SHP77 treated with DMSO at 0.1 percent for 48 hours (cell line): Measurements from ENCODE around the gene MTUS2.
"Not testable (repeated sequence)": the region's sequence is repeated elsewhere in the genome, so short reads cannot be mapped to it uniquely, and the experiment has no call there.

ENCODE experiments used
- DNase-seq: peaks from one replicate; lab custom pipeline; 2025; lab: John Stamatoyannopoulos, UW

MTUS2 gene

DNA sequence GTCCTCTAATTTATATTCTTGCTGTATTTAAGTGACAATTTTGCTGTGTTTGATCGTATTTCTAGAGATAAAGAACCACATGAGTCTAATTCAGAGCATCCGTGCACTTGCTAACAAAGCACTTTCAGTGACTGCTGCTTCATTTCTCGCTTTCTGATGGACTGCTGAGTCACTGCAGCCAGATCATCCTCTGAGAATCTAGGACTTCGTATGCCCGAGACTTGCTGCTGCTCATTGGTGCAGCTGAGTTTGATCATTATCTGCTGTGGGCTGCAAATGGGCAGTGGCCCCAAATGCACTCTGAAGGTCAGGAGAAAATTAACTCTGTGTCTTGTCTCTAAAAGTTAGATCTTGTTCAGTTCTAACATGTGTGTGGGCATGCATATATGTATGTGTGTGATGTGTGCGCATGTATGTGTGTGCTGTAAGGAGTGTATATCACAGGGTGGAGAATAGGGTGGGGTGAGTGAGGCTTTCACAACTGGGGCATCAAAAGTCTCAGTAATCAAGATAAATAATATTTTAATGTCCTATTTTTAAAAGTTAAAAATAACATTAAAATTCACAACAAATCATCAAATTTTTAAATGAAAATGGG, 342.6 kb downstream of the MTUS2 start:
- DNase-seq: no peak

- DNase-seq: no peak
Measured at GRCh38 chr13:29164116-29164515, 344.0 kb downstream of the MTUS2 start.

- no peak for DNase-seq
Measured at GRCh38 chr13:29165216-29165615, 345.1 kb downstream of the MTUS2 start.

GRCh38 chr13:29165840-29166239, 345.7 kb downstream of the MTUS2 start:
- DNase-seq: no peak

DNA sequence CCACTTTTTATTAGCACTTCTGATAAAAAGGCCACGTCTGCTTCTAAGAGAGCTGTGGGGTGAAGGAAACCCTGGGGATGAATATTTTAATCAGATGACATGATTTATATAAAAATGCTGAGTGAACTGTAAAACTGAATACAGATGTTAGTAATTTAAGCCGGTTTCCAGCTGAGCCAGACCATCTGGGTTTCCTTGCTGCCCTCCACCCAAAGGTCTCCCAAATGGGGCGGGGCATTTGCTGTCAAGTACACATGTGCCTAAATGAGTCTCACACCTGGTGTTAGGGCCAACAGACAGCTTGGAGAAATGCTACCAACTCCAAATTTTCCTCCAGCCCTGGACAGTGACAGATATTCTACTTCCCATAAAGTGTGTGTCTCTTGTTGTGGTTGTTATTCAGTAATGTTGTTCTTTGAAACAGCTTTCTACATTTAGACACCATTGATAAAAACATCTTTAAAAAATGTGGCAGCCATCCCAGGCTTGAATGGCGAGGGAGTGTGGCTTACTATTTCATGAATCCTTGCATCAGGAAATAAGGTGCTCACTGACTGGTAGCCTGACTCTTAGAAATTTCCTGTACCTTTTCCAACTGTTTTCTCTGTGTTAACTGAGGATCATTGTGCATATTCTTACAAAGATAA, 350.4 kb downstream of the MTUS2 start:
- DNase-seq: no peak

GRCh38 chr13:29171244-29171643, 351.1 kb downstream of the MTUS2 start:
- no peak for DNase-seq

DNA sequence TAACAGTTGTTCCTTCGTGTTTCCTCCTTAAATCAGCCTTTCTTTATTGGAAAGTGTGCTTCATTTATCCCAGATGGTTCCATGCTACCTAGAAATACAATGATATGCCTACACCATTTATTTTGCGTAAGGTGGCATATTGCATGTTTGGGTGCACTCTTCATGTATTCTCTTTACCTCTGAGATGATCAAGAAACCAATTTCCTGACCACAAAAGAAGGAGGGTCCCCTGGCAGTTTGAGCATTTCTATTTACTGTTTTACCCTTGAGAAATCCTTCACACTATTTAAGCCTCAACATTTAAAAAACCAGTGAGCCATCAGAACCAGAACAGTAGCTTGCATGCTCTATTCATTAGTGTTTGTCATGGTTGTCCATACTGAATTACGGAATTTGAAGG, 354.0 kb downstream of the MTUS2 start:
- no peak for DNase-seq

DNA sequence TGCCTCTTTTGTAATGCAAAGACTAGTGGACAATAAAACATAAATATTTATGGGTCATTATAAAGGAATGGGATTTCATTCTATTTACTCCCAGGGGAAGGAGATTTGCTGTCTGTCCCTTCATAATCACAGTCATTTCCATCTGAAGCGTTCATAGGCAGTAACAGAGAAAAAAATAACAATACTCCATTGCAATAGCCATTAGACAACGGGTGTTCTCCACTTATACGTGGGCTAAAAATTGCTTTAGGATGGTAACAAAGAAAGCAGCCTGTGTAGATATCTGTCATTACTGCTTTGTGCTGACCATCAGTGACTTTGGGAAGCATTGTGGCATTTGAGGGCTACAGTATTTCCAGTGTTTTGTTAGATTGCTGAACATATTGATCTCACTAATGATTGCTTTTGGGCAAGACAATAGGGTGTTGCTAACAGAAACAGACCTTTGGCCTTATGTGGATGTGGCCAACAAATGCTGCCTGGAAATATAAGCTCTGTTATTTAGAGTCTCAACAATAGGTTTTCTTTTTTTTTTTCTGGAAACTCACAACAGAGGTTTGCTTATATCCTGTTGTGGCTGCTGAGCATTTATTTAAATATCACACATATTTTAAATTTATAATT, 355.2 kb downstream of the MTUS2 start:
- no peak for DNase-seq

- DNase-seq: no peak
Measured at GRCh38 chr13:29180055-29180454, 359.9 kb downstream of the MTUS2 start.

- no peak for DNase-seq
Measured at GRCh38 chr13:29182216-29182615, 362.1 kb downstream of the MTUS2 start.

DNA sequence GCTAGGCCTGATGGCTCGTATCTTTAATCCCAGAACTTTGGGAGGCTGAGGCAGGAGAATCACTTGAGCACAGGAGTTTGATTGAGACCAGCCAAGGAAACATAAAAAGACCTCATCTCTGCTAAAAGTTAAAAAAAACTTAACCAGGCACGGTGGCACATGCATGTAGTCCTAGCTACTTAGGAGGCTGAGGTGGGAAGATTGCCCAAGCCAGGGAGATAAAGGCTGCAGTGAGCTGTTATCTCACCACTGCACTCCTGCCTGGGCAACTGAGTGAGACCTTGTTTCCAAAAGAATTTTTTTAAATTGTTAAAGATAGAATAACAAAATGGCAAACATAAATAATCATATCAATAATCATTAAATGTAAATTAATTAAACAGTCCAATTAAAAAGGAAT, 365.8 kb downstream of the MTUS2 start:
- no peak for DNase-seq

GRCh38 chr13:29187584-29187983, 367.4 kb downstream of the MTUS2 start:
- DNase-seq: no peak

DNA sequence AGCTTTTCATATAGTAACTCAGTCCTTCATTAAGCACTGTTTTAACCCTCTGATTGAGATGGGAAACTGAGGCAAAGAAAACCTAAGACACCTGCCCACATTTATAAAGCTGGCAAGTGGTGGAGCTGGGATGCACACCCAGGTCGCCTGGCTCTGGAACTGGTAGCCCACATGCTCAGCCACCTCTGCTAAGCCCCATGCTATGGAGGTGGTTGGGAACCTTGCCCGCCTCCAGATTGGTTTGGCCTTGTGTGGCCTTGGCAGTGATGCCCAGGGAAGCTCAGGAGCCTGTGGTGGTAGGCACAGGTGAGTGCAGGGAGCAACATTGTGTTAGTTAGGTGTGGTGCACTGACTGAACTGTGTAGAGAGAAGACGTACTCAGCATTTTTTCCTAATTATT, 370.2 kb downstream of the MTUS2 start:
- DNase-seq: no peak

DNA sequence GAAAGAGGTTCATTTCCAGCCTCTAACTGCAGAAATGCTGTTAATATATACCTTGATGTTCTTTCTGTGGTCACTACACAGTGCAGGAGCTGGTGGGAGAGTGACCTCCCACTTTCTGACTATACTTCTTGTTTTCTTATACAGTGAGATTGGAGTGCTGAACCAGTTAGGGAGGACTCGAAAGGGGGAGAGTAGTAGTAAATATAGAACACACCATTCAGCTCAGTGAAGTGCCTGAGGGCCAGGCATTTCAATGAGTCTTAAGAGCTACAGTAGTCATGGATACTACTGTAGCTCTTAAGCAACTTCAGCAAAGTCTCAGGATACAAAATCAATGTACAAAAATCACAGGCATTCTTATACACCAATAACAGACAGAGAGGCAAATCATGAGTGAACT, 372.9 kb downstream of the MTUS2 start:
- no peak for DNase-seq

DNA sequence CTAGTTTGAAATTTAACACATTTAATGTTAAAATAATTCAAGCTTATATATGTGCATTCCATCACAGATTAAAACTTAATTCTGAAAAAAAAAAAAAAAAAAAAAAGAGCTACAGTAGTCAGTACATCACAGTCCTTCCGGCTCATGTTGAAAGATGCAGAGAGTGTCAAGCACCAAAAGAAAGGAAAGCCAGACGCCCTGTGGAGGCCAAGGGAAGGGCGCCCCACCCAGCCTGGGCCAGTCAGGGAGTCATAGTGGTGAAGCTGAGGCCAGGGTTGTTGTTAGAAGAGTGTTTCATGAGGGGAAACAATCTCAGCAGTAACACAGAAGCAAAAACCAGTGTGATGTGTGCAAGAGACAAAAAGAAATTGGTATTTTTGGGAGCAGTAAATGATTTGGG, 375.3 kb downstream of the MTUS2 start:
- no peak for DNase-seq

- DNase-seq: no peak
Measured at GRCh38 chr13:29196409-29197074, 376.4 kb downstream of the MTUS2 start.

DNA sequence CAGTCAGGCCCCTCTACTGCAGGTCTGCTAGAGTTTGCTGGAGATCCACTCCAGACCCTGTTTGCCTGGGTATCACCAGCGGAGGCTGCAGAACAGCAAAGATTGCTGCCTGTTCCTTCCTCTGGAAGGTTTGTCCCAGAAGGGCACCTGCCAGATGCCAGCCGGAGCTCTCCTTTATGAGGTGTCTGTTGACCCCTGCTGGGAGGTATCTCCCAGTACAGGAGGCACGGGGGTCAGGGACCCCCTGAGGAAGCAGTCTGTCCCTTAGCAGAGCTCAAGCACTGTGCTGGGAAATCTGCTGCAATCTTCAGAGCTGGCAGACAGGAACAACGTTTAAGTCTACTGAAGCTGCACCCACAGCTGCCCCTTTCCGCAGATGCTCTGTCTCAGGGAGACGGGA, 382.6 kb downstream of the MTUS2 start:
- DNase-seq: not testable (repeated sequence)

GRCh38 chr13:29204651-29205050, 384.5 kb downstream of the MTUS2 start:
- no peak for DNase-seq

- DNase-seq: no peak
Measured at GRCh38 chr13:29210676-29211075, 390.5 kb downstream of the MTUS2 start.

DNA sequence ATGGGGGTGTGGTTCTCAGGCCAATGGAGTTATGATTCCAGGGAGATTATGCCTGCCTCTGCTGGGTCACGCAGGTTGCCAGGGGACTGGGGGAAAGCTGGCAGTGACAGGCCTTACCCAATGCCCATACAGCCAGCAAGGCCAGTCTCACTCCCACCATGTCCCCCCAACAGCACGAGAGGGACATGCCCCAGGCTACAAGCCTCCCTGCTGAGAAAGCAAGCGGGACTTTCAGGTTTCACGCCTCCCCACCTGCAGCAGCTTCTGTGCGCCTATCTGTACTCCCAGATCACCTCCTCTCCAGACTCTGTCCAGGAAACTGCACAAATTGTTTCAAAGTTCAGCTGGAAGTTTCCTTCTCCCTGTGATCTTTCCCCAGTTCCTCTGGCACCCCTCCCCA, 391.0 kb downstream of the MTUS2 start:
- DNase-seq: not testable (repeated sequence)

DNA sequence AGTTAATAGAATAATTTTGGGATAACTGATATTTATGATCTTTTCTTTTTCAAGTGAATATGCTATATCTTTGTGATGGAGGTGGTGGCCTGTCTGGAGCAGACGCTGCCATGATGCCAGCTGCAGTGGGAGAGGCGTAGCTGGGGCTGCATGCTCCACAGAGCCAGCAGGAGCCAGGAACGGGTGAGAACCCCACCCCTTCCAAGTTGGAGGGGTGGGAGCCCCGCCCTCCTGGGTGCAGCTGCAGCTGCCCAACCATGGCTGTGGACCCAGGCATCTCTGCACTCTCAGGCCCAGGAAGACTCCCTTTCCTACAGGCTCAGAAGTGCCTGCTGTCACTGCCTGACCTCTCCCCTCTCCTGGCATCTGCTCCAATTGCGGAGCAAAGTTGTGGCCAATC, 402.3 kb downstream of the MTUS2 start:
- DNase-seq: no peak

GRCh38 chr13:29224206-29224605, 404.1 kb downstream of the MTUS2 start:
- no peak for DNase-seq

DNA sequence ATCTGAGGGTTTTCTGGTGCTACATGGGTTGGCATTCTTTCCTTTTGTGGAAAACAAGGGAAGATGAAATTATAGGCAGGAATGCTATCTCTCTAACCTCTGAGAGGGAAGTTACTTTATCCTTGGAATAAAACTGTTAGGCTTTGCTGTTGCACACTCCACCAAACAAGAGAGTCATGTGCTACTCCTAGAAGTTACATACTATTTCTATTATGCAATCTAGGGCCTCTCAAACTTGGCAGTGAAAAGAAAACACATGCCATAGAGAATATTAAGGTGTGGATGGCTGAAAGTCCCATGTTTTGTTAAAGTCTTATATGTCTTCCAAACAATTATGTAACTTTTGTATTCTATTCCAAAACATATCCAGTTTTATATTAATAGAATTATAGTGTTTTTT, 407.4 kb downstream of the MTUS2 start:
- no peak for DNase-seq
